ENCODE data around the gene ZDHHC16.
"Not testable (repeated sequence)": the region's sequence is repeated elsewhere in the genome, so short reads cannot be mapped to it uniquely, and the experiment has no call there.

Gene ZDHHC16

DNA sequence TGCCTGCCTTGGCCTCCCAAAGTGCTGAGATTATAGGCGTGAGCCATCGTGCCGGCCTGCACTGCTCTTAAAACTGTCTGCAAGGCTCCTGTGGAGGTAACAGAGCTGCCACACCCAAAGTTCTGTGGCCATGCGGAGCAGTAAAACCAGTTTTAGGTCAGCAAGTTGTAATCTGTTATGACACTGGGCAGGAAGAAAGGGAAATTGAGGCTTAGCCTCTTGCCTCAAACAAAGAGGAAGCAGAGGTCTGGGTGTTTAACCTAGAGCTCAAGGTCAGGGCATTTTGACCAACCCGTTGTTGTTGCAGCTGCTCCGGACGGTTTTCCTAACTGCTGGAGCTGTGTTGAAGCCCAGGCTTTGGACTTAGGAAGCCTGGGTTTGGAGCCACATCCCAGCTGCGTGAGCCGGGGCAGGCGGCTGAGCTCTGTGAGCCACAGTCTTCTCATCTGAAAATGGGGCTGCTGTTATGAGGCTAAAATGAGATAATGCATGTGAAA lies 37.4 kb upstream of the ZDHHC16 start:
- DNase-seq (ENCODE audit: insufficient read length, low spot score) (no peak), FAIRE-seq (no peak)
- TF ChIP-seq POLR2A (IDR thresholded peaks at IDR 0.05; ENCODE audit: low read depth, low read length): no peak
- no peak for TF ChIP-seq SPI1 (IDR thresholded peaks at IDR 0.05; ENCODE audit: low read depth, low read length)
- no peak for TF ChIP-seq TAF1 (IDR thresholded peaks at IDR 0.05; ENCODE audit: low read depth, low read length)

DNA sequence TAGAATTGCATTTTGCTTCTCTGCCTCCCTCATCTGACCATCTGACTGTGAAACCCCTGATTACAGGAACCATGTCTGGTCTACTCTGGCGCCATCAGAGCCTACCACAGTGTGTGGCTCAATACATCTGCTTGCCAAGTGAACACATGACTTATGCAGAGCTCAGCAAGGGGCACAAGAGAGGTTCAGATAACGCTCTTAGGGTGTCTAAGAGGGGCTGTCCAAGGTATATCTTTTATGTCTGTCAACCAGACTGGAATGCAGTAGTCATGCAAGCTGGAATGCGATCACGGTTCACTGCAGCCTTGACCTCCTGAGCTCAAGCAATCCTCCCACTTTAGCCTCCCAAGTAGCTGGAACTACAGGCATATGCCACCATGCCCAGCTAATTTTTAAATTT lies 34.6 kb upstream of the ZDHHC16 start:
- no peak for TF ChIP-seq SPI1 (IDR thresholded peaks at IDR 0.05; ENCODE audit: low read depth, low read length)
- FAIRE-seq: no peak
- no peak for DNase-seq (ENCODE audit: insufficient read length, low spot score)

DNA sequence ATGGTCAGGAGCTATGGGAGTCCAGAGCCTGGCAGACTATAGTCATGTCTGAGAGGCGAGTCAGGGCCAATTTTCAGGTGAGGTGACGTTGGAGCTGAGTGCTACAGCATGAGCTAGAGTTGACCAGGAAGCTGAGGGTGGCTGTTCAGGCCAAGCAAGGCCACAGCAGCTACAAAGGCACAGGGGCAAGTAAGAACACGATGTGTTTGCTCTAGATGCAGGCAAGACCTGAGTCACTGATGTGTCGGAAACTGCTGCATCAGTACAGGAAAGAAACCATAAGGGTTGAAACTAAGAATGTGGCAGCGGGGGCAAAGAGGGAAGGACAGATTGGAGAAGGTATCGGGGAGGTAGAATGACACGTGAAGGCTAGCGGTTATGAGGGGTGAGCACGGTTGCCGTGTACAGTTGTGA lies 33.1 kb upstream of the ZDHHC16 start:
- DNase-seq (ENCODE audit: insufficient read length, low spot score) (no peak), FAIRE-seq (no peak)
- no peak for TF ChIP-seq SPI1 (IDR thresholded peaks at IDR 0.05; ENCODE audit: low read depth, low read length)
- TF ChIP-seq POU2F2 (IDR thresholded peaks at IDR 0.05; ENCODE audit: low read depth, low read length): no peak

DNA sequence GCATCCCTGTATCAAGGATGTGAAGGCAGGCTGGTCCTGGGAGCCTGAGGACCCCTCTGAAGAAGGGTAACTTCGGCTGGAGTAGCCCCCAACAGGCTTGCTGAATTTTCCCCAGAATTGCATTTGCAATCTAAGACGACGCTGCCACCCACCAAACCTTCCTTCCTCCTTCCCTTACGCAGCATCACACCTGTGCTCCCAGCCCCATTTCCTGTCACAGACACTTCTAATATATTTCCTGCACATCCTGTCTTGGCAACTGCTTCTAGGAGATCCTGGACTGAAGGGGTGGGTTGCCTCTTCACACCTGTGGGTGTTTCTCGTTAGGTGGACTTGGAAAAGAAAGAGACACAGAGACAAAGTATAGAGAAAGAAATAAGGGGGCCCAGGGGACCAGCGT lies 29.4 kb upstream of the ZDHHC16 start:
- TF ChIP-seq POU2F2 (IDR thresholded peaks at IDR 0.05; ENCODE audit: low read depth, low read length) (no peak), PAX5 (IDR thresholded peaks at IDR 0.05; ENCODE audit: insufficient read depth, low read length, severe bottlenecking) (no peak), POLR2A (IDR thresholded peaks at IDR 0.05; ENCODE audit: low read depth, low read length) (no peak), POLR2AphosphoS5 (IDR thresholded peaks at IDR 0.05; ENCODE audit: low read depth, low read length) (no peak), TAF1 (IDR thresholded peaks at IDR 0.05; ENCODE audit: low read depth, low read length) (no peak), SPI1 (IDR thresholded peaks at IDR 0.05; ENCODE audit: low read depth, low read length) (no peak)
- DNase-seq (ENCODE audit: insufficient read length, low spot score) (no peak), FAIRE-seq (no peak)

DNA sequence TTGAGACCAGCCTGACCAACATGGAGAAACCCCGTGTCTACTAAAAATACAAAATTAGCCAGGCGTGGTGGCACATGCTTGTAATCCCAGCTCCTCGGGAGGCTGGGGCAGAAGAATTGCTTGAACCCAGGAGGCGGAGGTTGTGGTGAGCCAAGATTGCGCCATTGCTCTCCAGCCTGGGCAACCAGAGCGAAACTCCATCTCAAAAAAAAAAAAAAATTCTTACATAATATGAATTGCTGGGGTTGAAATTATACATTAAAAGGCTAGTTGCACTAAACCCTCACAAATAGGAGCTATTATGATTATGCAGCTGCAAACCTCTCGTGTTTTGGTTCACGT lies 22.2 kb upstream of the ZDHHC16 start:
- DNase-seq (ENCODE audit: insufficient read length, low spot score); FAIRE-seq: not testable (repeated sequence)

DNA sequence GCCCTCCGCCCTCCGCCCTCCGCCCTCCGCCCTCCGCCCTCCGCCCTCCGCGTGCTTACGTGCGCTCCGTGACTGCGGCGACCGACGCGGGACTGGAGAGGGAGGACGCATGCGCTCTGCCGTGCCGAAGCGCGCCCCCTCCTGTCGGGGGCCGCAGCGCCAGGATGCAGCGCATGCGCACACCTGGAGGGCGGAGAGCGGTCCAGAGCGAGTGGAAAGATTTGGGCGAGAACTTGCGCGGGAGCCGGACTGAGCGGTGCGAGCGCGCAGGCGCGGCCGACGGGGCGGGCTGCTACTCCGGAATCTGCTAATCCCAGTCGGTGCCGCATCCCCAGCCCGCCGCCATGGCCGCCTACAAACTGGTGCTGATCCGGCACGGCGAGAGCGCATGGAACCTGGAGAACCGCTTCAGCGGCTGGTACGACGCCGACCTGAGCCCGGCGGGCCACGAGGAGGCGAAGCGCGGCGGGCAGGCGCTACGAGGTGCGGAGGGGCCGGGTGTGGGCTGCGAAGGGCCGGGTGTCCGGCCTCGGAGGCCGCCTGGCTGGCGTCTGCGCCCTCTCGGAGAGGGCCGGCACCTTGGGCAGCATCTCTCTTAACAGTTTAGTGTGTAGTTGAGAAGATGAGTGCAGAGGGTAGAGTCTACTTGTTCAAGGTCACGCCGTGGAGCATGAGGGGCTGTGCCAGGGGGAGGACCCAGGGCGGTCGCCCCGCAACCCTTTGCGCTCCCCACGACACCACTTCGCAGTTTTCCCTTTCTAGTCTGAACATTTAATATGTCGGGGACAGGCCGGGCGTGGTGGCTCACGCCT lies 19.8 kb upstream of the ZDHHC16 start, which contains the start of gene PGAM1:
Gene PGAM1 (plus strand): TSS at position 228 of the 812 bp plus-strand sequence. CDS start 117 bp downstream, at position 345.
- FAIRE-seq (peak; percentile 99), DNase-seq (ENCODE audit: insufficient read length, low spot score) (peak; percentile 98)
- TF ChIP-seq POLR2AphosphoS5 (IDR thresholded peaks at IDR 0.05; ENCODE audit: low read depth, low read length): peak; percentile 54; the same call in 1 of the 2 replicates
- TF ChIP-seq POU2F2 (IDR thresholded peaks at IDR 0.05; ENCODE audit: low read depth, low read length): 0 out of 2 replicates have a peak, but pooled peaks have one; percentile 8
- no peak for TF ChIP-seq TAF1 (IDR thresholded peaks at IDR 0.05; ENCODE audit: low read depth, low read length)

DNA sequence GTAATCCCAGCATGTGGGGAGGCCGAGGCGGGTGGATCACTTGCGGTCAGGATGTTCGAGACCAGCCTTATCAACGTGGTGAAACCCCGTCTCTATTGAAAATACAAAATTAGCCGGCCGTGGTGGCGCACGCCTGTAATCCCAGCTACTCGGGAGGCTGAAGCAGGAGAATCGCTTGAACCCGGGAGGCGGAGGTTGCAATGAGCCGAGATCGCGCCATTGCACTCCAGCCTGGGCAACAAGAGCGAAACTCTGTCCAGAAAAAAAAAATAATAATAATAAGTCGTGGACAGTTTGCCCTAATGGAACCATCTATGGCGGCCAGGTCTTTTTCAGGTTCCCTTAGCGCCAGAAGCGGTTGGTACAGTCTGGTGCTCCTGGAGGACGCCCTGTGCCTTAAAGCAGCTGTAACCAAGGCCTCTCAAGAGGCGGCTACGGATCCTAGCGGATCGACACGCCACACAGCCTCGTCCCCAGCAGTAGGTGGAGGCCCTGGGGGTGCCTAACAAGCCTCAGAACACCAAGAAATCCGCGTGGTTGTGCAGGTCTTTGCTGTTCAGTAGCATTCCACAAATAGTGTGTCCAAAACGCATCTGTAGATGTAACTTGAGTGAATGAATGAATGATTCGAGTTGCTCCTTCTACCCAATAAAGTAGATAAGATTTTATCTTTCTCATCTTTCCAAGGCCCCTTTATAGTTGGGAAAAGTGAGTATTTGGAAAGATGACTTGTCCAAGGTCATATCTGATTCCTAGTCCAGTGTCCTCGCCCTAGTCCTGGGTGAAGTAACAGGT lies 19.0 kb upstream of the ZDHHC16 start:
- no peak for DNase-seq (ENCODE audit: insufficient read length, low spot score)
- no peak for FAIRE-seq
- TF ChIP-seq POLR2AphosphoS5 (IDR thresholded peaks at IDR 0.05; ENCODE audit: low read depth, low read length): no peak
- no peak for TF ChIP-seq POLR2A (IDR thresholded peaks at IDR 0.05; ENCODE audit: low read depth, low read length)
- TF ChIP-seq PAX5 (IDR thresholded peaks at IDR 0.05; ENCODE audit: insufficient read depth, low read length, severe bottlenecking): no peak
- no peak for TF ChIP-seq SPI1 (IDR thresholded peaks at IDR 0.05; ENCODE audit: low read depth, low read length)
- no peak for TF ChIP-seq POU2F2 (IDR thresholded peaks at IDR 0.05; ENCODE audit: low read depth, low read length)
- TF ChIP-seq TAF1 (IDR thresholded peaks at IDR 0.05; ENCODE audit: low read depth, low read length): no peak

DNA sequence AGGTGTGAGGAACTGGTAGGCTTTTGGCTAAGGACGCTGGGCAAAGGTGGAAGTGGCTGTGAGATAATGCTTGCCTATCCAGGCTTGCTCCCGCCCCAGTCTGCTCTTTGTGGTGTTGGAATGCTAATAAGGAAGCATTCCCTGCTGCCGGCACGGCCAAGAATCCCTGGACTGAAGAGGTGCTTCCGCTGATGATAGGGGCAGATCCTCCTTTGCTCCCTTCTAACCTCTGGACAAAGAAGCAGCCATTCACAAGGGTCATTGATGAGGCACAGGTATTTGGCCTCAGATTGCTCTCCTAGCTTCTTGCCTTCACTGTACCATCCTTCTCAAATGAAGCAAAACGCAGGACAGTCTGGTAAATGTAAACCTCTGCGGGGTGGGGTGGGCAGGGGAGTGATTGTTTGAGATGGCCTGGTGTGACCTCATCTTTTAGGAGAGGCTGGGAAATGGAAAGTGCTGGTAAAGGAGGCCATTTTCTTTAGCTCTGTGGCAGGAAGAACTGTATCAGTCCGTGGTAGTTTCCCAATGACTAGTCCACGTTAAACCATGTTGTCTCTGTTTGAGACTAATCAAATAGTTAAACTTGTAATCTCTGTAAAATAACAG lies 18.3 kb upstream of the ZDHHC16 start:
- DNase-seq (ENCODE audit: insufficient read length, low spot score): no peak
- FAIRE-seq: peak; percentile 66
- no peak for TF ChIP-seq POU2F2 (IDR thresholded peaks at IDR 0.05; ENCODE audit: low read depth, low read length)
- 0 out of 2 replicates have a peak, but pooled peaks have one; percentile 23 for TF ChIP-seq POLR2A (IDR thresholded peaks at IDR 0.05; ENCODE audit: low read depth, low read length)

DNA sequence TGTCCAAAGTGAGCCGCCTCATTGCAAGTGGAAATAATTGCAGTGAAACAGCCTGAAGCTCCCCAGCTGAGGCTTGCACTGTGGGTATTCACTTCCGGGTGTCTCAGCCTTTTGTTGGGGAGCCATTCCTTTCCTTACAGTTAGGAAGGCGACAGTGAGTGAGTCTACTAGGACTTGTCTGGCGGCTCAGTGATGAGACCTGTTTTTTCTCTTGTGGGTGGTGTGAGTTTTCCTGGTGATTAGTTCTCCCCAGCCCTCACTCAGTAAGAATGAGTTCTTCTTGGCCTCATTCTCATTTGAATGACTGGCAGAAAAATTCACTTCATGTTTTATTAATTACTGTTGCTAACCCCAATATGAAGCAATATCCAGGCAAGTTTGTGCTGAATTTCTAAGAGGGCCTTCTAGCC lies 17.4 kb upstream of the ZDHHC16 start:
- TF ChIP-seq POLR2A (IDR thresholded peaks at IDR 0.05; ENCODE audit: low read depth, low read length): no peak
- no peak for TF ChIP-seq POU2F2 (IDR thresholded peaks at IDR 0.05; ENCODE audit: low read depth, low read length)
- TF ChIP-seq TAF1 (IDR thresholded peaks at IDR 0.05; ENCODE audit: low read depth, low read length): no peak
- TF ChIP-seq SPI1 (IDR thresholded peaks at IDR 0.05; ENCODE audit: low read depth, low read length): no peak
- FAIRE-seq (no peak), DNase-seq (ENCODE audit: insufficient read length, low spot score) (no peak)

DNA sequence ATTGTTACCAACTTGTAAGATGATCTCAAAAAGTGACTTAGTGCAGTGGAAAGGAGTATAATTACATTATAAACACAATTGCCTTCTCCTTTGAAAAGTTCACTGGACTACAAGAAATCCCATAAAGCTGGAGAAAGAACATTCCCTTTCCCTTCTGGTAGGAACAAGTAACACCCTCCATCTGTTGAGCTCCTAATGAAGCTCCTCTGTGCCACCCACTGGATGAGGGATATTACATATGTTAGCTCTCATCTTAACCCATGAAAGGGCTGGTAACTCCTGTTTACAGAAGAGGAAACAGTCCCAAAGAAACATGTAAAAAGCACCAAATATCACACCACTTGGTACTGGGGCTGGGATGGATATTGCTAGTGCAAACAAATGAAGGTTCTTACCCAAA lies 11.9 kb upstream of the ZDHHC16 start:
- FAIRE-seq: no peak
- TF ChIP-seq PAX5 (IDR thresholded peaks at IDR 0.05; ENCODE audit: insufficient read depth, low read length, severe bottlenecking) (no peak), POU2F2 (IDR thresholded peaks at IDR 0.05; ENCODE audit: low read depth, low read length) (no peak), POLR2AphosphoS5 (IDR thresholded peaks at IDR 0.05; ENCODE audit: low read depth, low read length) (peak; percentile 24; the same call in 1 of the 2 replicates)

More for the DNA sequence above, 11.9 kb upstream of the ZDHHC16 start:
- DNase-seq (ENCODE audit: insufficient read length, low spot score): no peak
